ENCODE measurements around the gene PRSS21.

Gene PRSS21

DNA sequence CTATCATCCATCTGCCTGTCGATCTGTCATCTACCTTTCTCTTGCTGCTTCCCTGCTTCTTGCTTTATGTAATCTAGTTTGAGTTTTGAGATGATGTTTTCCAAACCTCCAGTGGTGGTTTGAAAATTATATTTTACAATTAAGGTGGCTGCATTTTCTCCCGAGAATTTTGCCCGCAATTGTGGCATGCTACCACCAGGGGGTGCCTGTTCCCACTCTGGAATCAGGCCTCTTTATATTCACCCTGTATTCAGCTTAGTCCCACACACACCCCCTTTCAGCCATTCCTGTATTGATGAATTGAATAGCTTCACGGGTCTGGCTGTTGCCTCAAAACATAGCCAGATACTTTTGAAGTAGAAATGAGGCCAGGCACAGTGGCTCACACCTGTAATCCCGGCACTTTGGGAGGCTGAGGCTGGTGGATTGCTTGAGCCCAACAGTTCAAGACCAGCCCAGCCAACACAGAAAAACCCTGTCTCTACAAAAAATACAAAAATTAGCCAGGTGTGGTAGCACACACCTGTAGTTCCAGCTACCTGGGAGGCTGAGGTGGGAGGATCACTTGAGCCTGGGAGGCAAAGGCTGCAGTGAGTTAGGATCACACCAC, 37.8 kb downstream of the PRSS21 start:
- no peaks in the 10 kb centered on the region for H4K20me1 ChIP-seq (ENCODE audit: insufficient read depth, low read length)
- H3K27ac ChIP-seq (ENCODE audit: low read length), result no peak overlapping the region
- H3K4me1 ChIP-seq (ENCODE audit: low read length), result no peaks in the 10 kb centered on the region
- no peaks in the 10 kb centered on the region for H3K27me3 ChIP-seq (ENCODE audit: low read depth, low read length)
- TF ChIP-seq EZH2phosphoT487 (IDR thresholded peaks at IDR 0.05; ENCODE audit: low read depth), result no peak
- TF ChIP-seq, protein P1, sequence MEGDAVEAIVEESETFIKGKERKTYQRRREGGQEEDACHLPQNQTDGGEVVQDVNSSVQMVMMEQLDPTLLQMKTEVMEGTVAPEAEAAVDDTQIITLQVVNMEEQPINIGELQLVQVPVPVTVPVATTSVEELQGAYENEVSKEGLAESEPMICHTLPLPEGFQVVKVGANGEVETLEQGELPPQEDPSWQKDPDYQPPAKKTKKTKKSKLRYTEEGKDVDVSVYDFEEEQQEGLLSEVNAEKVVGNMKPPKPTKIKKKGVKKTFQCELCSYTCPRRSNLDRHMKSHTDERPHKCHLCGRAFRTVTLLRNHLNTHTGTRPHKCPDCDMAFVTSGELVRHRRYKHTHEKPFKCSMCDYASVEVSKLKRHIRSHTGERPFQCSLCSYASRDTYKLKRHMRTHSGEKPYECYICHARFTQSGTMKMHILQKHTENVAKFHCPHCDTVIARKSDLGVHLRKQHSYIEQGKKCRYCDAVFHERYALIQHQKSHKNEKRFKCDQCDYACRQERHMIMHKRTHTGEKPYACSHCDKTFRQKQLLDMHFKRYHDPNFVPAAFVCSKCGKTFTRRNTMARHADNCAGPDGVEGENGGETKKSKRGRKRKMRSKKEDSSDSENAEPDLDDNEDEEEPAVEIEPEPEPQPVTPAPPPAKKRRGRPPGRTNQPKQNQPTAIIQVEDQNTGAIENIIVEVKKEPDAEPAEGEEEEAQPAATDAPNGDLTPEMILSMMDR (IDR thresholded peaks at IDR 0.05; ENCODE audit: low read depth, low read length), result peak; percentile 60
- H3K4me2 ChIP-seq (ENCODE audit: low read length), result no peak overlapping the region
- H3K4me3 ChIP-seq (ENCODE audit: low read length), result no peak overlapping the region
- H2AFZ ChIP-seq (ENCODE audit: low read depth, low read length), result no peak overlapping the region
- peaks cover 6% of the 10 kb centered on the region; the same call in 1 of the 2 replicates for H3K9me3 ChIP-seq (ENCODE audit: insufficient read depth, low read length)
- H3K79me2 ChIP-seq (ENCODE audit: low read length), result no peaks in the 10 kb centered on the region
- no peaks in the 10 kb centered on the region for H3K36me3 ChIP-seq (replicated peaks; ENCODE audit: low read depth, low read length)
- no peak overlapping the region for H3K9ac ChIP-seq (ENCODE audit: low read length)

DNA sequence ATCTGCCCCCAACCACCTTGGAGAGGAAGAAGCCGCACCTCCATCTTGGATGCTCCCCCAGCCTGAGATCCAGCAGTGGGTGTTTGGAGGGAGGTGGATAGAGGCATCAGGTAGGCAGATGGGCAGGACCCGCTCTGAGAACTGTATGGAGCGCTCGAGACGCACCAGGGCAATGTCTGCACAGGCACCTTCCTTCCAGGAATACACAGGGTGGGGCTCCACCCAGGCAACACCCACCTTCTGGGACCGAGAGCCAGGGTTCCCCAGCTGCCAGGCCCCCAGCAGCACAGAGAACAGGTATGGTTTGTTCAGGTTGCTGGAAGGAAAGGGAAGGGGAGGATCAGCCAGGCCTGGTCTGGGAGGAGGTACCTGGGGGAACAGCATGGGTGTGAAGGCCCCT, 38.5 kb downstream of the PRSS21 start:
- Histone ChIP-seq H3K4me2 (ENCODE audit: low read length) (no peak overlapping the region), H3K4me3 (ENCODE audit: low read length) (no peak overlapping the region), H3K79me2 (ENCODE audit: low read length) (no peaks in the 10 kb centered on the region), H4K20me1 (ENCODE audit: insufficient read depth, low read length) (no peaks in the 10 kb centered on the region), H3K4me1 (ENCODE audit: low read length) (no peaks in the 10 kb centered on the region), H3K9me3 (ENCODE audit: insufficient read depth, low read length) (peaks cover 6% of the 10 kb centered on the region; the same call in 1 of the 2 replicates), H3K27me3 (ENCODE audit: low read depth, low read length) (no peaks in the 10 kb centered on the region), H3K9ac (ENCODE audit: low read length) (no peak overlapping the region), H3K36me3 (replicated peaks; ENCODE audit: low read depth, low read length) (no peaks in the 10 kb centered on the region), H3K27ac (ENCODE audit: low read length) (no peak overlapping the region), H2AFZ (ENCODE audit: low read depth, low read length) (no peak overlapping the region)
- TF ChIP-seq, protein P1 (IDR thresholded peaks at IDR 0.05; ENCODE audit: low read depth, low read length), result no peak
- TF ChIP-seq EZH2phosphoT487 (IDR thresholded peaks at IDR 0.05; ENCODE audit: low read depth), result no peak

DNA sequence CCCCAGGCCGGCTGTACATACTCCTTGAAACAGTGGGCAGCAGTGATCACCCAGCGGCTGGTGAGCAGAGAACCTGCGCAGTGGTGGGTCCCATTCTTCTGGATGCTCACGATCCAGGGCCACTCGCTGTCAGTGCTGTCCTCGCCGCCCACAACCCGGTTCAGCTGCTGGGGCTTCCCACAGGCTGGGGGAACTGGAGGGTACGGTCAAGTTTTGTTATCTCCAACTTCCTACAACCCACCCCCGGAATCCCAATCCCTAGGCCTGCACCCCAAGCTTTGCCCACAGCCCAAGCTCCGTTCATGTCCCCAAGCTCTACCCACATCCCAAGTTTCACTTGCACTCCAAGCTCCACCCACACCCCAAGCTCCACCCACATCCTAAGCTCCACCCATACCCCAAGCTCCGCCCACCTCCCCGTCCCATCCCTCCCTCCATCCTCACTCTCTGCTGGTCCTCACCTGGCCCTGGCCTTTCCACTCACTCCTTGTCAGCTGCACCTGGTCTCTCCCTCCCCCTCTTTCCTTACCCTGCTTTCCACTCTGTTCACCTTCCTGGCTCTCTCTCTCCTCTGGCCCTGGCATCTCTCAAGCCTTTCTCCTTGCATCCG, 39.1 kb downstream of the PRSS21 start:
- no peak overlapping the region for H3K4me2 ChIP-seq (ENCODE audit: low read length)
- H3K27me3 ChIP-seq (ENCODE audit: low read depth, low read length), result no peaks in the 10 kb centered on the region
- no peaks in the 10 kb centered on the region for H3K79me2 ChIP-seq (ENCODE audit: low read length)
- H3K9ac ChIP-seq (ENCODE audit: low read length), result no peak overlapping the region
- H3K4me1 ChIP-seq (ENCODE audit: low read length), result no peaks in the 10 kb centered on the region
- H3K36me3 ChIP-seq (replicated peaks; ENCODE audit: low read depth, low read length), result no peaks in the 10 kb centered on the region
- no peak overlapping the region for H3K4me3 ChIP-seq (ENCODE audit: low read length)
- TF ChIP-seq EZH2phosphoT487 (IDR thresholded peaks at IDR 0.05; ENCODE audit: low read depth), result no peak
- TF ChIP-seq, protein P1 (IDR thresholded peaks at IDR 0.05; ENCODE audit: low read depth, low read length), result no peak
- no peaks in the 10 kb centered on the region for H4K20me1 ChIP-seq (ENCODE audit: insufficient read depth, low read length)
- no peak overlapping the region for H2AFZ ChIP-seq (ENCODE audit: low read depth, low read length)
- H3K27ac ChIP-seq (ENCODE audit: low read length), result no peak overlapping the region
- peaks cover 6% of the 10 kb centered on the region; the same call in 1 of the 2 replicates for H3K9me3 ChIP-seq (ENCODE audit: insufficient read depth, low read length)

DNA sequence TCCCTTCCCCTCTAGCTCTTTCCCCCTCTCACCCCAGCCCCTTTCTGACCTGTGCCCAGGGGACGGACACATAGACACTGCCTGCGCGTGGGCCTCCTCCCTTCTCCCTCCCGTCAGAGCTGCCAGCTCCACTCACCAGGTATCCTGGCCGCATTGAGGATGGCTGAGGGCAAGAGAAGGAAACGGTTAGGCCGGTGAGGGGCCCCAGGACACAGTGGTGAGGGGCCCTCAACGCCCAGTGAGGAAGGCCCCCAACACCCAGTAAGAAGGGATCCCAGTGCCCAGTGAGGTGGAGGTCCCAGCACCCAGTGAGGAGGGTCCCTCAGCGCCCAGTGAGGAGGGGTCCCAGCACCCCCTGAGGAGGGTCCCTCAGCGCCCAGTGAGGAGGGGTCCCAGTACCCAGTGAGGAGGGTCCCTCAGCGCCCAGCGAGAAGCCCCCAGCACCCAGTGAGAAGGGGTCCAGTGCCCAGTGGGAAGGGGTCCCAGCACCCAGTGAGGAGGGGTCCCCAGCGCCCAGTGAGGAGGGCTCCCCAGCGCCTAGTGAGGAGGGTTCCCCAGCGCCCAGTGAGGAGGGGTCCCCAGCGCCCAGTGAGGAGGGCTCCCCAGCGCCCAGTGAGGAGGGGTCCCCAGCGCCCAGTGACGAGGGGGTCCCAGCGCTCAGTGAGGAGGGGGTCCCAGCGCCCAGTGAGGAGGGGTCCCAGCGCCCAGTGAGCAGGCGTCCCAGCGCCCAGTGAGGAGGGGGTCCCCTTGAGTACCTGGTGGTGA, 39.8 kb downstream of the PRSS21 start:
- Histone ChIP-seq H3K27me3 (ENCODE audit: low read depth, low read length) (no peaks in the 10 kb centered on the region), H2AFZ (ENCODE audit: low read depth, low read length) (no peak overlapping the region), H3K4me3 (ENCODE audit: low read length) (no peak overlapping the region), H3K4me2 (ENCODE audit: low read length) (no peak overlapping the region), H3K79me2 (ENCODE audit: low read length) (no peaks in the 10 kb centered on the region), H3K27ac (ENCODE audit: low read length) (no peak overlapping the region), H3K9me3 (ENCODE audit: insufficient read depth, low read length) (peaks cover 6% of the 10 kb centered on the region; the same call in 1 of the 2 replicates), H3K4me1 (ENCODE audit: low read length) (no peaks in the 10 kb centered on the region), H4K20me1 (ENCODE audit: insufficient read depth, low read length) (no peaks in the 10 kb centered on the region), H3K36me3 (replicated peaks; ENCODE audit: low read depth, low read length) (no peaks in the 10 kb centered on the region), H3K9ac (ENCODE audit: low read length) (no peak overlapping the region)
- no peak for TF ChIP-seq EZH2phosphoT487 (IDR thresholded peaks at IDR 0.05; ENCODE audit: low read depth)
- TF ChIP-seq, protein P1 (IDR thresholded peaks at IDR 0.05; ENCODE audit: low read depth, low read length), result no peak
